ENCODE results near the gene RPA3.
"Not testable (repeated sequence)": the region's sequence is repeated elsewhere in the genome, so short reads cannot be mapped to it uniquely, and the experiment has no call there.

Gene RPA3

DNA sequence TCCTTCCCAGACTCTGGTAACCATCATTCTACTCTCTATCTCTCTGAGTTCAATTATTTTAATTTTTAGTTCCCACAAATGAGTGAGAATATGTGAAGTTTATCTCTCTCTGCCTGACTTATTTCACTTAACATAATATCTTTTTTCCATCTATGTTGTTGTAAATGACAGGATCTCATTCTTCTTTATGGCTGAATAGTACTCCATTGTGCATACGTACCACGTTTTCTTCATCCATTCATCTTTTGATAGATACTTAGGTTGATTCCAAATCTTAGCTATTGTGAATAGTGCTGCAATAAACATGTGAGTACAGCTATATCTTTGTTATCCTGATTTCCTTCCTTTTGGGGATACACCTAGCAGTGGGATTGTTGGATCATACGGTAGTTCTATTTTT lies 23.9 kb downstream of the RPA3 start:
- no peak for DNase-seq (ENCODE audit: low read depth in 2 of 2)

DNA sequence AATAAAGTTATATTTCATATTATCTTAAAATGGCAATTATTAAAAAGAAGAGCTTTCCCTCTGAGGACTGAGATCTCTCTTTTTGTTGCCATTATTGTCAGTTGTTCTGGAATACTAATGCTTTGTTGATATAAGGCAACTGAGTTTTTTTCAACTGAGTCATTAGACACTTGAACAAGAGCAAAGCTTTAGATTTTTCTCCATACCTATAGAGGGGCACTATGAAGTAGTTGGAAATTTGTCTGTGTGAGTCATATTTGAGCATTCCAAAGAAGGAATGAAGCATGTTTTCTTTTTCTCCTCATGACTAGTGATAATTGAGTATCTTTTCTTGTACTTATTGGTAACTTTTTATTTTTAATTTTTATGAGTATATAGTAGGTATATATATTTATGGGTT lies 24.5 kb downstream of the RPA3 start:
- no peak for DNase-seq (ENCODE audit: low read depth in 2 of 2)

DNA sequence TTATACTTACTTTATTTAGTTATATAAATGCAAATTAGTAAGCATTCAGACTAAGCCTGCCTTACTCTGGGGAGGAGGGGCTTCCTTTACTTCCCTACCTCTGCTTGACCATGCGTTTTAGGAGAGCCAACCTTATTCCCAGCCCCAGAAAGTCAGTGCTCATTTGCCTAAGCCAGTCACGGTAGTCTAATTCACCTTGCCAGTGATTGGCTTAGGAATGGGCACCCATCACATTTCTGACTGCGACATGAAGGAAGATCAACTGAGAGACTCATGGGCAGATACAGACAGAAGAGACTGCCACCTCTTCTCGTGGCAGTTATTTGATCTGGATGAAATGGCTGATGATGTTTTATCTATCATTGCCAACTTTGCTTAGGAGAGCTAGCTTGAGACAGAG lies 29.5 kb downstream of the RPA3 start:
- no peak for DNase-seq (ENCODE audit: low read depth in 2 of 2)

DNA sequence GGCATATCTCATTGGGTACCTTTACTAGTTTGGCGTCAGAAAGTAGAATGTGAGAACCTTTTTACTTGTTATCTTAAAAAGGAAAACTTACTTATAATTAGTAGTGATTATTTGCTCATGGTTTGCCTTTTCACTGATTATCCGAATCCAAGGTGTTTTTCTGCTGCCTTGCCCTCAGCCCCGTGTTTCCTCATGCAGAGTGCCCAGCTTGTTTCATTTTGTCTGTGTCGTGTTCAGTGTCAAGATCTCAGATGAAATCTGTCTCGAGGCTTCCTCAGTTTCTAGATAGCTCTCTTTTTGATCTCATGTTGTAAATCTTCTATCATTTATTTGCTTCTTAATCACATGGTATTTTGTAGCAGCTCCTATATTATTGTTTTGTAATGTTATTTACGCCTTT lies 30.1 kb downstream of the RPA3 start:
- DNase-seq (ENCODE audit: low read depth in 2 of 2): no peak

DNA sequence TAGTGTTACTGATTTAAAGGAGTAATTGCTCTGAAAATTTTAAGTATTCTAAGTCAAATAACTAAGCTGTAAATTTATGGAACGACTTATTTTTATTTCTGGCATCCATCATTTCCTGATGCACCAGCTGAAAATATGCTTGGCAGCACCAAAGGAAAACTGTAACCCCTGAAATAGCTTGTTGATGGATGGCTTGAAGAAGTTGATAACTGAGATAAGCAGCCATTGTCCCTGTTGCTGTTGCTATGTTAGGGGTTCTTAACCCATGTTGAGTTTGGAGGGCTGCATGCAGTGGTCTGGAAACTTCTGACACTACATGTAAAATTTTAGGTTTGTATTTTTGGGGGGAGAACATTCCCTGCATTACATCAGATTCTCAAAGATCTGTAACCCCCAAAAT lies 30.6 kb downstream of the RPA3 start:
- DNase-seq (ENCODE audit: low read depth in 2 of 2): no peak

DNA sequence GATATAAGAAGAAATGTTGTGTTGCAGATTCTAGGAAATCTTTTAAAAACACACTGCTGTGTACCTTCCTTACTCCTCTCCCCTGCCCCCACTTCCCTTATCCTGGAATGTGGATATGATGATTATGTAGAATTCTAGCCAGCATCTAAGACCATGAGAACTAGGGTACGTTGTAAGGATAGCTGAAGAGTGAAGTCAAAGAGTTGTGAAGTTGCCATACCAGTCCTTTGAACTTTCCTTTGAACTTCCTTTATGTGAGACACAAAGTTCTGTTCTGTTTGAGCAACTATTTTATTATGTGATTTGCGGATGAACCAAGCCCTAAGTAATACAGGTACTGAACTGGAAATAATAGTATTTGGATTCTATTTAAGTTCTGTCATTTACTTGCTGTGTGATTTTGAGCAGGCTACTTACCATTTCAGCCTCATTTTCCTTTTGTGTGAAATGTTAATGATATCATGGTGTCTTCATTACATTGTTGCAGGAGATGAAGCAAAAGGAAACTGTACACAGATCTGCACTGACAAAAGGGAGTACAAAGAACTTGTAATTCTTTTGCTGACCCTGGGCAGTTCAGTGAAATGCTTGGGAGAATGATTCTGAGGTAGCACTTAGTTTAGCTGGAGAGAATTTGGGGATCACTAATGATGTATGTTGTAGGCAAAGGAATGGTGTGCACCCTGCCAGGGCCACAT lies 31.4 kb downstream of the RPA3 start:
- no peak for DNase-seq (ENCODE audit: low read depth in 2 of 2)

DNA sequence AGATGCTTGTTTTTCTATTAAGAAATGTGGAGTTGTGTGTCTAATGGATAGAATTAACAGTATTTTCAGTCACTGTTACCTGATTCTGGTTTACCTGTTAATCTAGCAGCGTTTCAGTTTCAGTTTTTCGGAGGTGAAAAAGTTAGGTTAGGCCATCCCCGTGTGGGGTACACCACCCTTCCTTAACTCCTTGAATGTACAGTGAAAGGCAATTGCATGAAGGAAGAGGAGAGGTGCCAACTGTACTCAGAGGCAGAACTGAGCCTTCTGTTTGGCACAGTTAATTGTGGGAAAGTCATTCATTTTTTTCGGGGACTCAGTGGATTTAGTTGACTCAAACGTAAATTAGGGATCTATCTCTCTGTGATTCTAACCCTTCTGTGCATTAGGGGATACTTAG lies 35.5 kb downstream of the RPA3 start:
- DNase-seq (ENCODE audit: low read depth in 2 of 2): no peak

DNA sequence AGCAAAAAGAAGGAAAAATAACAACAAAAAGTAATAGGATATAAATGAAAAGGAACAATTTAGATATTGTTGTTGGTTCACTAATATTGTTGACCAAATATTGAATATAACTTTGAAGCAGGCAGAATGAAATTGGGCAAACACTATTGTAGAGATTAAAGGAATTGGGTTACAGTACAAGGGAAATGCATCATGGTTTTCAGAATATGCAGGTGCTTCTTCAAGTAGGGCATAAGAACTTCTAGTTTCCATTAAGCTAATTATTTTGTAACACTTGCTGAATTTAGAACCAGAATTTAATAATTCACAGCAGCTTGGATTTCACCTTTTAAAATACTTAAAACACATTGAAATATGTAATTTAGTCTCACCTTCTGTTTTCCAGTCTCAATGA lies 36.5 kb downstream of the RPA3 start:
- DNase-seq (ENCODE audit: low read depth in 2 of 2): no peak

DNA sequence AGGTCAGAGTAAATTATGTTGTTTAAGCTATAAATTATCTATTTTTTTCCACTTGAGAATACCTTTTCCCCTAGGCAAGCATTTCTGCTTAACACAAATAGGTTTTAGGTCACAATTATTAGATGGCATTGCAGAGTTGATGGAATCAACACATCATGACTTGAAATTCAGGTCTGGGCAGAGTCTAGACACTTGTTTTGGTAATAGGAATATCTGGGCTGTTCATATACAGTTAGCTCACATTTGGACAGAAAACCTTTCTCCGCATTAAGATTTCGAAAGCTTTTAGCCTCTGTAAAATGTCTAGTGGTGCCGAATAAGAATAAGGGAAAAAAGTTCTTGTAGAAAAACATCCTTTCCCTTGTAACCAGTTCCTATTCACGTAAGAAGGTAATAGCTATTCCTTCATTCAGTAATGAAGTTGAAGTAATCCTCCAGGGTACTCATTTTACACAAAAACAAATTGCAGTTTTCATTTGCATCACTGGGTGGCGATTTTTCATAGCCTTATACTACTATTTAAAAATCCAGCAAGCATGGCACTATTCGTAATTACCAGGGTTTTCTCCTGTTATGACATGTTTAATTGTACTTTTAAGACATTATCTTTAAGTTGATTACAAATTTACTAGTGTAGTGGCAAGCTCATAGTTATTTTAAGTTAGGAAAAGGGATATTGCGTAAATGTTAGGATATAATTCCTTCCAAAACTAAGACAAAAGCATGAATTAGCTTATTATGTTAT lies 37.0 kb downstream of the RPA3 start:
- DNase-seq (ENCODE audit: low read depth in 2 of 2): no peak

DNA sequence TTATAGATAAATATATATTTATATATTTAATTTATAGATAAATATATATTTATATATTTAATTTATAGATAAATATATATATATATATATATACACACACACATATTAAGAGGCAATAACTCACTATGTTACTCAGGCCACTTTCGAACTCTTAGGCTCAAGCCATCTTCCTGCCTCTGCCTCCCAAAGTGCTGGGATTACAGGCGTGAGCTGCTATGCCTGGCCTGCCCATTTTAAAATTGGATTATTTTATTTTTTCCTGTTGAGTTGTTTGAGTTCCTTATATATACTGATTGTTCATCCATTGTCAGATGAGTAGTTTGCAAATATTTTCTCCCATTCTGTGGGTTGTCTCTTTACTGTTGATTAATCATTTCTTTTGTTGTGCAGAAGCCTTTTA lies 38.8 kb downstream of the RPA3 start:
- not testable (repeated sequence) for DNase-seq (ENCODE audit: low read depth in 2 of 2)

DNA sequence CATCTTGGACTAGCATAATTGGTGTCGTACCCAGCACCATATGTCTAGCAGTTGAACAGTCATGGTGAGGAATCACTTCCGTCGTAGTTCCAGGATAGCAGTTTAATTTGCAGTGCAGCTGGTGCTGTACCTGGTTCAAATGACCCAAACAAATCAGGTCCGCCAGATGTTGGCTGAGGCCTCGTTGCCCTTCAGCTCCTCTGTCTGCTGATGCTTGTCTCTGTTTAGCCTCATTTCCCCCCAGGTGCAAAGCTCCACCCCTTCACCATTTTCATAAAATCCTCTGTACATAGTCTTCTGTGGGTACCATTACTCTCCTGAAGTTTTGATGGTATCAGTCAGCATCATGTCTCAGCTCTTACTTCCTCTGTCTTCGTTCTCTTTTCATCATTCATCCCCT lies 42.7 kb downstream of the RPA3 start:
- DNase-seq (ENCODE audit: low read depth in 2 of 2): no peak

DNA sequence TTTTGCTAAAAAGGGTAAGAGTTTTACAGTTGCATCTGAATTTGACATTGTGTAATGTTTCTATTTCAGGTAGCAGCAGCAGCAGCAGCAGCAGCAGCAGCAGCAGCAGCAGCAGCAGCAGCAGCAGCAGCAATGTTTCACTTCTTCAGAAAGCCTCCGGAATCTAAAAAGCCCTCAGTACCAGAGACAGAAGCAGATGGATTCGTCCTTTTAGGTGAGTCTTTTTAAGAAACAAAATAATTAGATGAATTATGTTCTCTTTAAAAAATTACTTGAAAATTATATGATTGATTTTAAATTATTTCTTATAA lies 45.2 kb downstream of the RPA3 start:
- DNase-seq (ENCODE audit: low read depth in 2 of 2): no peak

DNA sequence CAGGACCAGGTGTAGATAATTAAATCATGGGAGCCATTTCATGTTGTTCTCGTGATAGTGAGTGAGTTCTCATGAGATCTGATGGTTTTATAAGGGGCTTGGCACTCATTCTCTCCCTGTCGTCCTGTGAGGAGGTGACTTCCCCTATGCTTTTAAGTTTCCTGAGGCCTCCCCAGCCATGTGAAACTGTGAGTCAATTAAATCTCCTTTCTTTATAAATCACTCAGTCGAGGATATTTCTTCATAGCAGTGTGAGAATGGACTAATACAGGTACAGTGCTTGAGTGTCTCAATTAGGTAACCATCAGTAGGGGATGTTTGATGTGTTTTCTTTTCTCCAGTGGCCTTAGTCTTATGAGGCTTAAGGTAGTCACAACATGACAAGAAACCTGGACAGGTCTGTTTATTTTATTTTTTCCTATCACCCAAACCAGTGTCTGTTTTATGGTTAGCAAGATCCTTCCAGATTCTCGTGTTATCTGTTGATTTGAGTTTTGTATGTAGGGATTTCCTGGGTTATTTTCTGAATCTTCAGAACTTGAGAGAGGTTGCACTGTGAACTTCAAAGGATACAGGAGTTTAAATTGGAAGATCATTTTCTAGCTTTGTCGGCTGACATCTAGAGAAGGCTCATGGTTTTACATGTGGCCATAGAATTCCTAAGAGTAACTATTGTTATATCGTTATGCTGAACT lies 45.7 kb downstream of the RPA3 start:
- no peak for DNase-seq (ENCODE audit: low read depth in 2 of 2)

DNA sequence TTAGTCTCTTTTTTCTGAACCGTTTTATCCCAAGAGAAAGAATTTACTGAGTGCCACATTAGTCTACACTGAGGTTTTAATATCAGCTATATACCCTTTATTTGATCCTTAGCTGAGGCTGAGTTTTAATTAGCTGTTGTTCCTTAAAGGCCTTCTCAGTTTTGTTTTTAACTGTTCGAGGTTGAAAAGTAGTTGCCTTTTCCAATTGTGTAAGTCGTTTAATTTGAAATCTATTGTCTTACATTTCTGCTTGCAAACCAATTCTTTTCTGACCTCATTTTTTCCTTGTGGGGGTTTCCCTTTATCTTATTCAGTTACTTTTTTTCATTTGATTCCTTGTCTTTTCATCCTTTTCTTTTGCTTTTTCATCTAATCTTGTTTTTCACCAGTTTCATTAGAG lies 47.0 kb downstream of the RPA3 start:
- DNase-seq (ENCODE audit: low read depth in 2 of 2): no peak

DNA sequence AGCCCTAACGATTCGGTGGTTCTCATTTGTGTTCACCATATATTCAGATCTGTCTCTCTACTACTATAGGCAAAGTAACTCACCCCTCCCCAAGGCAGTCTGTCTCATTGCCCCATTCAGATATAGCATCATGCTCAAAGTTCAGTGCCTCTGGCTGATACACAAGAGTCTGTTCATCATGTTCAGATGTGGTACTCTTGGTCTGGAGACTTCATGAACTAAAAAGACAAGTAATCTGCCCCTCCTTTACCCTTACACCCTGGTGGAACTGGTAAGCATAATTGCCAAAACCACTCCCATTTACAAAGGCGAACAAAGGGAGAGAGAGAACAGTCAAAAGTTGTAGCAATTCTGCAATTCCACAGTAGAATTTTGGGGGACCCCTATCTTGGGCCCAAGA lies 47.9 kb downstream of the RPA3 start:
- no peak for DNase-seq (ENCODE audit: low read depth in 2 of 2)

DNA sequence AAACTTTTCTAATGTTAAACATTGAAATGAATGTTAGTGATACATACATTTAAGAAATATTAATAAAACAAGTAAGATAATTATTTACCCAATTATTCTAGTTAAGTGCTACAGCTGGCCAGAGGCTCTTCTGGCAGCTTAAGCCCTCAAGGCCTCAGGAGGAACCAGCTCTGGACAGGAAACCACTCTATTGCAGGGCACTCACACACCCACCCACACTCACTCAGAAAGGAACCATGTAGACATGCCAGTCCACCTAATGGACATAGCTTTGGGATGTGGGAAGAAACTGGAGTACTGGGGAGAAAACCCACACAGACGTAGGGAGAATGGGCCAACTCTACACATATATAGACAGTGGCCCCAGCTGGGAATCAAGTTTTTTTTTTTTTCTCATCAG lies 49.7 kb downstream of the RPA3 start:
- no peak for DNase-seq (ENCODE audit: low read depth in 2 of 2)

DNA sequence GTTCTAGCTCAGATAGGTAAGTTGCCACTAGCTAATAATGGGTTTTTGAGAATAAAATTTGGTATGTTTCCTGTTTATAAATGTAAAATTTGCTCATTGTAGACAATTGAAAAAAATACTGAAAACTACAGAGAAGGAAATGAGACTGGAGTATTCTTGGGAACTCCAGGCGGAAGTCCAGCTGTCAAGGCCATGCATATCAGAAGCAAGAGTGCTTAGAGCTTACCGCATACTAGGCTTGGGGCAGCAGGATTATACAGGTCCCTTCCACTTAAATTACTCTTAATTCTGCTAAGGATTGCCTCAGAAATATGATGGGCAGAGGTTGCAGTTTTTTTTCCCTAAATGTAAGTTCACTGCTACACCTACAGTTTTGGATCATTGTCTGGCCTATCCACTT lies 51.2 kb downstream of the RPA3 start:
- no peak for DNase-seq (ENCODE audit: low read depth in 2 of 2)

DNA sequence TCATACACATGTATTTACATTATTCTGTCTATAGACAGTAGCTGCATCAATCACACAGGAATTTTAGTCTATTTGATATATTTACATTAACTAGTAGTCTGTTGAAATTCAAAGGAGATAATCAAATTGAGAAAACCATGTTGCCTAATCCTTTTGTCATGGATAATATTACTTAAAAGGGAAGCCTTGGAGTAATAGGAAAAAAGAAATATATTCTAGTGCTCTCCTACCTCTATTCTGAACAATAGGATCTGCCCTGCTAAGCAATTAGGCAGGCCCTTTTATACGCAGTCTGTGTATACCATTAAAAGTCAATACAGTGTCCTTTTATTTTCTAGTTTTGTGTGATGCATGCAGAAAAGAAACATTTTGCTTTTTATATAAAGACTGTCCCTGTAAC lies 53.4 kb downstream of the RPA3 start:
- no peak for DNase-seq (ENCODE audit: low read depth in 2 of 2)

DNA sequence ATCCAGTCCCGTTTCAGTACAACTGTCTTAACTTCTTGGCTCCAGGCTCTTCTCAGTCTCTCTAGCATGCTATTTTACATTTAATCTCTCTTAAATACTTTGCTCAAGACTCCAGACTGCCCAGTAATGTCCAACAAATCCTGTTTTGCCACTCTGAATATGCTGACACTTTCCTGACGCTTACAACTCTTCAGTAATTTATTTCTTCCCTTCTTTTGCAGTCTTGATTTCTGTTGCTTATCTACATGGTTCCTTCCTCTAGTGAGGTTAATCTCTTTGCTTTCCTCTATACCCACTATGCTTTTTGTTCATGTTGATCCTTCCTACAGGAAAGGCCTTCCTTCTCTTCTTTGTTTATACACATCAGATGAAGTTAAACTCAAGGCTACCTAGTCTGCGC lies 54.1 kb downstream of the RPA3 start:
- no peak for DNase-seq (ENCODE audit: low read depth in 2 of 2)

DNA sequence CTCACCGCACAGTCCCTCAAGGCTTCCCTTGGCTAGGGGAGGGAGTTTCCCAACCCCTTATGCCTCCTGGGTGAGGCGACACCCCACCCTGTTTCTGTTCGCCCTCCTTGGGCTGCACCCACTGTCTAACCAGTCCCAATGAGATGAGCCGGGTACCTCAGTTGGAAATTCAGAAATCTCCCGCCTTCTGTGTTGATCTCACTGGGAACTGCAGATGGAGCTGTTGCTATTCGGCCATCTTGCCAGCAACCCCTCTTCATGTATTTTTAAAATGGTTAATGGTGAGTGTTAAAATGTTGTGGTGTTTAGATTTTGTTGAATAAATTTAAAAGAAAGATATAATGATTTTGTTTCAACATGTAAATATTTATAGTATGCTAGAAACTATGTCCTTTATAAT lies 55.9 kb downstream of the RPA3 start:
- DNase-seq (ENCODE audit: low read depth in 2 of 2): no peak

DNA sequence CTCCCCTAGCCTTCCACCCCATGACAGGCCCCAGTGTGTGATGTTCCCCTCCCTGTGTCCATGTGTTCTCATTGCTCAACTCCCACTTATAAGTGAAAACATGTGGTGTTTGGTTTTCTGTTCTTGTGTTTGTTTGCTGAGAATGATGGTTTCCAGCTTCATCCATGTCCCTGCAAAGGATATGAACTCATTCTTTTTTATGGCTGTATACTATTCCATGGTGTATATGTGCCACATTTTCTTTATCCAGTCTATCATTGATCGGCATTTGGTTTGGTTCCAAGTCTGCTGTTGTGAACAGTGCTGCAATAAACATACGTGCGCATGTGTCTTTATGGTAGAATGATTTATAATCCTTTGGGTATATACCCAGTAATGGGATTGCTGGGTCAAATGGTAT lies 61.9 kb downstream of the RPA3 start:
- DNase-seq (ENCODE audit: low read depth in 2 of 2): not testable (repeated sequence)

DNA sequence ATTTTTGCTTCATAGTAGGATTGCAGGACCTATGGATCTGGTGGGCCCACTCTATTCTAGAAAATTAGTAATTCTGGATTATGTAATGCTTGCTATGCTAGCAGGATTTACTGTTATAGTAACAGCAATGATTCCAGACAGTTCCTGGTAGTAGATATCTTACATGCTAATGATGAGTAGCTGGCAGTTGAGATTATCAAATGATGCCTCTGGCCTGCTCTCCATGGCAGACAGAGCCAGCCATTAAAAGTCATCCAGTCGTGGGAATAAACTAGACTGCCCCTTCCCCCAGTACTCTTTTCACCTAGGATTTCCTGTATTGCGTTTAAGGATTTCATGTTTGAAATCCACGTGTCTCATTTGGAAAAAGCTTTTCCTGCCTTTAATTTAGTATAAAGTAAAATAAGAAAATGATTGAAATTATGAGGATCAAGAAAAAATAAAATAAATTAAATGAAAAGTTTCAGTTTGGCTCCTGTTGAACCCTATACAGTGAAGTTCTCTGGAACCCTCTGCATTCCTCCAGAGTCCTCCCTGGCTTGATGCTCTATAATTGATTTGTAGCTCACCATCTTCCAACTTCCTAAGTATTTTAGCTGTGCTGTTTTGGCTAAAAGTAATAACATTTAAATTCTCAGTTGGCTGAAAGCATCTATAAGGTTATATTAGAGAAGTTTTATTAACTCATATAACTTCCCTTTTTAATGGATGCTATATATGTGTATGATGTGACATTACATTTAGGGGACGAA lies 63.3 kb downstream of the RPA3 start:
- no peak for DNase-seq (ENCODE audit: low read depth in 2 of 2)

All from stimulated activated CD8-positive, alpha-beta memory T cell treated with anti-CD3 and anti-CD28 coated beads, Interleukin-7, amount 100 ng/mL, for 4 hours (primary cell).